DMS79 treated with DMSO at 0.1 percent for 48 hours (cell line): ENCODE data around the gene REEP3.

Experiments
- DNase-seq: peaks from one replicate; lab custom pipeline; 2025; lab: John Stamatoyannopoulos, UW

The REEP3 gene

GRCh38 chr10:63588436-63589167 is 67.4 kb downstream of the REEP3 start:
- no peak for DNase-seq

DNA sequence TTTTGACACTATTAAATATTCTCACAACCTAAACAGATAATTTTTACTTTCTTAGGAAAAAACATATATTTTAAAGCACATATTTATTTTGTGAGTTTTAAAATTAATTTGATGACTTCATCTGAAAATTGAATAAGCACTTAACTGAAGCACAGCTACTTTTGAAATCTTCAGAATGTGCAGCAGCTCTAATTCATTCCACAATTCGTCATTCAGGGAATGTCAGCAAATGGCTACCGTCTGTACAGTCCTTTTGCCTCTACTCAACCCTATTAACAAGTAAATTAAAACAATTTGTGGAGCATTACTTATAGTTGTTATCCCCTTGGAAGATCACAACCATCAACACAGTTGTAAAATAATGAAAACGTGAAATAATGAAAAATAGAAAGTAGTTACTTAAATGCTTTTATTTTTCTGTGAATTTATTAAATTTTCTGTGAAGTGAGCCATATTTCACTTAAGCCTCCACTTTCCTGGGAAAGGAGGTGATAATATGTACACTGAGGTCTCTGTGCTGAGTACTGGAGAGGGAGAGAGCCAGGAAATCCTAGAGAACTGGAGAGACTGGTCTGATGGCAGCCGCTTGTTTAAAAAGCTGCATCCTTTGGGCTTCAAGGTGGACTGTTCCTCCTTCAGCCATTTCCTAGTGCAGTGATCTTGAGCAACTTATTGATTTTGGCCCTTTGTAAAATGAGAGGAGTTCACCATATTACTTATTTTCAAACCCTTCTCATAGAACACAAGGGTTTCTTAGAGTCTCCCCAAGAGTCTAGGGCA is 70.6 kb downstream of the REEP3 start:
- no peak for DNase-seq

- DNase-seq: no peak
These were observed 72.4 kb downstream of the REEP3 start for GRCh38 chr10:63593576-63593975.

- no peak for DNase-seq
These were observed 73.9 kb downstream of the REEP3 start for GRCh38 chr10:63595072-63595471.

DNA sequence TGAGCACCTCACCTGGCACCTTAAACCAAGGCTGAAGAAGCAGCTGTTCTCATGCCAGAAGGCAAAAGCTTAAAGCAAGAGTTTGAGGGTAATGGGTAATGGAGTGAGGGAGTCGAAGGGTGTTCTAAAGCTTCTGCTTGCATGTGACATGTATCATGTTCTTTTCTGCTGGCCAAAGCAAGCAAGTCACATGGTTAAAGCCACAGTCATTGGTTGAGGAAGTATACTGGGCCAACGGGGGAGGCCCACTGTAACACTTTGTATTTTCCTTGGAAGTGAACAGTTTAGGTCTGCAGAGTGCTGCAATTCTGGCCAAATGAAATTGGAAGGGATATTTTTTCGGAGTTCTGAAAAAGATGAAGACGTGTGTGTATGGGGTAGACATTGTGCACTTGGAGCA is 75.7 kb downstream of the REEP3 start:
- no peak for DNase-seq

DNA sequence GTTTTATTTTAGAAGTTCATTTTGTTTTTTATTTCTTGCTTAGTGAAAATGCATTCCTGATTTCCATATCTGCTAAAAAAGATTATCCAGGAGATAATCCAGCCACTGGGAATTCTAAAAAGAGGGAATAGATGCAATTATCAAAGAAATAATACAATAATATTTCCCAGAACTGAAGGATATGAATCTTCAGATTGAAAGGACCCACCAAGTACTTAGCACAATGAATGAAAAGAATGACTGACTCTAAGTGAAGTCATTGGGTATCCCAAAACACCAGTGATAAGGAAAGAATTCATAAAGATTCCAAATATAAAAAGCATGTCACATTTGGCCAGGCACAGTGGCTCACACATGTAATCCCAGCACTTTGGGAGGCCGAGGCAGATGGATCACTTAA is 79.3 kb downstream of the REEP3 start:
- no peak for DNase-seq

DNA sequence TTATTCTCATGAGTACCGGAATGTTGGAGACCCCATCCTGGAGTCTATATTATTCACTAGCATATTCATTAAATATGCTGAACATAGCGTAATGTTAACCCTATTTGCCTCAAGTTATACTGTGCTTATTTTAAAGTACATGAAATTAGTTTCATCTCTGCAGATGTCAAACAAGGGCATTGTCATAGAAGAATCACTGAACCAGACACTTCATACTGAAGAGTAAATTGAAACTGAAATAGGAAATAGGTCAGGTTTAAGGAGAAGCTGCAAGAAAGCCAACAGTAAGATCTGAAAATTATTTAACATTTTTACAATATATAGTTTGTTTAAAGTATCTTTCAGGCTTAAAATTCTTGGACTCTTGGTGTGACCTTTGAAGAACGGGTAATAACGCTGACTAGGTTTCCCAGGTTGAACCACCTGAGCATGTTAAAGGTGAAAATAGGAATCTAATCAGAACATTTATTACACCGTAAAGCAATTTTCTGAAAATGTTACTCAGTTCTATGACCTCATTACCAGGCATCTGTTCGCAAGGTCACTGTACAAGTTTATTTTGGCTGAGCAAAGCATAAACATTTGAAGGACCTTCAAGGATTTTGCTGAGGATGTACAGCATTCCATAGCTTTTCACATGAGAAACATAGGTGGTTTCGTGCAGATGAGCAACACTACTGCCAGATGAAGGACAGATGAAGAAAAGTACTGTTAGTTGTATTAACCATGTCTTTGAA is 82.7 kb downstream of the REEP3 start:
- DNase-seq: no peak

DNA sequence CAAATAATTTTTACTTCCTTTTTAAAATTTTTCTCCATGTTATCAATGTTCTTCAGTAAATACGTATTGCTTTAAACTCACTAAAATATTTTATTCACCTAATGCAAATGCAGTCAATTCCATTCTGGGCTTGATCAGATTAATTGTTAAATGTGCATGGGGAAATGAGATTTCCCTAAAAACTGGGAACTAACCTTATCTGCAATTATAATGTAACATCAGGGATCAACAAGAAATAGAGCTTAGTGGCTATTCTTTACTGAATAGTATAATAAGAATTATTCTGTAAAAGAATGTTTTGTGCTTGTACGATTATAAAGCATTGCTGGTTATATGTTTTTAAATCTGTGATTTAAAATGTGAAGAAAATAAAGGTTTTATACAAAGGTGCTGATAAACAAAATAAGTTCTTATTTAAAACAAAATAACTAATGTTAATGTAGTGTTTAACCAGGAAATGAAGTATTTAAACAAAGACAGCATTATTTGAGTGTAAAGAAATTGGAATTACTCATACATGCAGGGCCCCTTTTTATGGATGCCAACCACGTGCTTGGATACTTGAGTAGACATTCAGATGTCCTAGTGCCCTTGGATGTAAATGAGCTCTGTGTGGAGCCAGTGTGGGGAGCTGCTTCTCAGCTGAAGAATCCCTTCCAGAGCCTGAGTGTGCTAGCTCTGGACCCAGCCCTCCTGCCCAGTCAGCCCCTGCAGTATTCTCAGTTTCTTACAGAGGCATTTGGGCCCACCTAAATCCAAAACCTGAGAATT is 84.2 kb downstream of the REEP3 start:
- DNase-seq: no peak

- DNase-seq: no peak
These were observed 87.3 kb downstream of the REEP3 start for GRCh38 chr10:63608511-63608910.

- DNase-seq: no peak
These were observed 89.9 kb downstream of the REEP3 start for GRCh38 chr10:63611078-63611477.

- DNase-seq: no peak
These were observed 93.2 kb downstream of the REEP3 start for GRCh38 chr10:63614371-63614891.

- DNase-seq: no peak
These were observed 97.4 kb downstream of the REEP3 start for GRCh38 chr10:63618552-63618951.

- no peak for DNase-seq
These were observed 98.2 kb downstream of the REEP3 start for GRCh38 chr10:63619426-63619825.

GRCh38 chr10:63622097-63622496 is 100.9 kb downstream of the REEP3 start:
- no peak for DNase-seq

DNA sequence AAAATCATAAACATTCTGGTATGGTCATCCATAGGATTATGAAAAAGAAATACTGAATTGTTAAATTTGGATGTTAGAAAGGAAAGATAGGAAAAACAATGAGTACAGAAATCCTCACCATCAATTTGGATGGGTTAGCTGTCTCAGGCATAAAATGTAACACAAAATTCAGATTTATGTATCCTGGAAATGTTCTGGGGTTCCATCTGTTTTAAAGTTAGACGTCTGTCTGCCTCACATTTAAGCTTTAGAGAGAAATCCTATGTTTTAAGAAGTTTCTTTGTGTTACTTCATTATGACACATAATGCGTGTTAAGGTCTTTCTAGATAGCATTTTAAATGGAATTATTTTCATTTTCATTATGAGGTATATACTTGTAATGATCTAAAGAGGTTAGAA is 103.5 kb downstream of the REEP3 start:
- DNase-seq: no peak

DNA sequence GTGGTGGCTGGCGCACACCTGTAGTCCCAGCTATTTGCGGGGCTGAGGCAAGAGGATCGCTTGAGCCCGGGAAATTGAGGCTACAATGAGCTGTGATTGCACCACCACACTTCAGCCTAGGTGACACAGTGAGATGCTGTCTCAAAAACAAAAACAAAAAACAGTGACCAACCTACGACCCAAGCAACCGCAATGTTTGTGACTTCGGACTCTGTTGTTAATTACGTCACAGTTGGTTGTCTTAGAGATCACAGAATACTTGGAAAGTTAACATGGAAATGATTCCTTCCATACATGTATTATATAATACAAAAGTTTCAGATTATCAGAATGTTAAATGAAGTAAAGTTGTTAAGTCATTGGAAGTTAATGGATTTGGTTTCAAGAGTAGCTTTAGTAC is 106.2 kb downstream of the REEP3 start:
- no peak for DNase-seq

DNA sequence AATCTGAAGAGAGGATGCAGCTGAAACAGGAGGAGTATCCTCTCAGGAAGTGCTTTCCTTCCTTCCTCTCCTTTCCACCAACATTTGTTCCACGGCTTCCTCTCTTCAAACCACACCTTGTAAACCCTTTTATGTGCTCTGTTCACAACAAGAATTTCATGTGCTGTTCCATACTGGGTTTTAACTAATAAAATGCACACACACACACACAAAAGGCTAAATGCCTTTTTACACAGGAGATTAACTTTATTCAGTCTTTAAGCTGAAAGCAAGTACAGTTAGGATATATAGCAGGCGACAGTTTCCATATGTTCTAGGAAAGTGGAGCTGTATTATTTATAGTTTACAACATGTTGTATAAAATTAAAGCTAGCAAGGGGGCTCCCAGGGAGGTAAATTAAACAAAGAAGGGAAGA is 106.7 kb downstream of the REEP3 start:
- DNase-seq: peak; percentile 6

DNA sequence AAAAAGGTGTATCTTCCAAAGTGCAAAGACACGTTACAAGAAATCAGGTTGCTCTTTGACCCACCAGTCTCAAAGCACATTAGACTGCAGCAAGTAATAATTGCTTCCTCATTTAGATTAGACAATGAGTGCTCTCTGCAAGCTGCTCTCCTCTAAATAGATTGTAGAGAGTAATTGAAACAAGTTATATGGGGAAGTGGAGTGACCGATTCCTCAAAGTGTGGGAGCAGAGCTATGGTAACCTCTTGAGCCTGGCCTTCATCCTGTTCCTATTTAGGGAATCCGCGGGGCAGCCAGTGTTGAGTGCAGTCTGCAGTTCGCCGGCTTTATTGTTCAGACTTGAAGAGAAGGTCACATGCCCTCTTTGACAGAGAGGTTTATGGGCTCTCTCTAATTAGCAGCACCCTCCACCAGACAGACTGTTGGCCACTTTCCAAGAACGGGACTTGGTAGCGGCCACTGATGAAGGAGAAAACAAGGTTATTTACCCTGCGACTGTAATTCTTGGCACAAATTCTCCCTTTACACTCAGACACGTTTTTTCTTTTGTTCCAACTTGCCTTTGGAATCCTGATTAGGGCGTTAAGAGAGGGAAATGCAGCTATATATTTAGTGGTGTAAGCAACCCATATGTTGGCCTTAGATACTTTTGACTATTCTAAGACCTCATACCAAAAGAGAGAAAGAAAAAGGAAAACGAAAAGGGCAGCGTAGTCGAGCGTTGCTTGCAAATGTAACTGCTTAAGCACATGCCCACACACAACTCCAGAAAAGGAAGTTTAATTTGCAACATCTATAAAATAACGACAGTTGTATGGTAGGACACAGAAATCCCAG is 107.5 kb downstream of the REEP3 start:
- DNase-seq: peak; percentile 93

- peak; percentile 90 for DNase-seq
These were observed 108.3 kb downstream of the REEP3 start for GRCh38 chr10:63629363-63630084.
